Muscle of back (tissue), 11 donors: Measurements from ENCODE around the gene ENTREP3. TPM values are rescaled to one million over a fixed set of nuclear protein-coding genes. Genes with fewer than 3 reads are reported as not detected.

Experiments
- DNase-seq, 3 donors: peaks; one replicate each; pipeline versions ENCODE4 v3.0.0 to v3.0.0-alpha.2; 2013
- polyA plus RNA-seq, 10 donors: library from polyadenylated mRNA; unstranded; fragments of 120-200 nt; gene quantifications; one replicate each; pipeline ENCODE4 v1.2.1, GENCODE V29; 2013; ENCODE audit not compliant: insufficient read length in 10 of 10

The ENTREP3 gene
- polyA plus RNA-seq, 10 donors: 11.7 to 18.1 (median 15.3) TPM

- DNase-seq: no peak
Measured at GRCh38 chr1:155205035-155205434, 50.2 kb downstream of the ENTREP3 start.

GRCh38 chr1:155202731-155203515 is 52.4 kb downstream of the ENTREP3 start:
- no peak for DNase-seq

- DNase-seq: no peak
Measured at GRCh38 chr1:155202198-155202597, 53.1 kb downstream of the ENTREP3 start.

- no peak for DNase-seq
Measured at GRCh38 chr1:155200920-155201319, 54.4 kb downstream of the ENTREP3 start.

GRCh38 chr1:155199792-155200191 is 55.5 kb downstream of the ENTREP3 start:
- DNase-seq: no peak

- DNase-seq: no peak
Measured at GRCh38 chr1:155198547-155198906, 56.8 kb downstream of the ENTREP3 start.

- no peak for DNase-seq
Measured at GRCh38 chr1:155197901-155198546, 57.3 kb downstream of the ENTREP3 start.

Other genes starting within 250 kb of the ENTREP3 start
- gene DCST2, start 221.7 kb downstream of the ENTREP3 start, polyA plus RNA-seq: 1 to 10 TPM in 3 of 10 donors, under 1 TPM in 7; 0.40 to 1.9 (median 0.85) TPM
- gene DCST1, start 221.7 kb downstream of the ENTREP3 start, polyA plus RNA-seq: under 1 TPM; 0.09 to 0.58 (median 0.17) TPM
- 10 to 100 TPM; 50.0 to 81.4 (median 59.9) TPM for gene ADAM15, start 204.2 kb downstream of the ENTREP3 start, polyA plus RNA-seq
- gene EFNA4, start 191.7 kb downstream of the ENTREP3 start, polyA plus RNA-seq: 10 to 100 TPM in 1 of 10 donors, 1 to 10 TPM in 9; 5.1 to 10.2 (median 7.0) TPM
- 1 to 10 TPM; 2.1 to 5.3 (median 2.3) TPM for gene EFNA3, start 176.6 kb downstream of the ENTREP3 start, polyA plus RNA-seq
- 10 to 100 TPM; 19.4 to 31.5 (median 22.8) TPM for gene EFNA1, start 127.6 kb downstream of the ENTREP3 start, polyA plus RNA-seq
- 10 to 100 TPM; 18.1 to 21.6 (median 21.1) TPM for gene SLC50A1, start 119.6 kb downstream of the ENTREP3 start, polyA plus RNA-seq
- gene DPM3, start 115.0 kb downstream of the ENTREP3 start, polyA plus RNA-seq: 10 to 100 TPM; 11.9 to 28.7 (median 18.8) TPM
- 100 to 1,000 TPM in 2 of 10 donors, 10 to 100 TPM in 8; 77.1 to 103 (median 93.4) TPM for gene KRTCAP2, start 82.2 kb downstream of the ENTREP3 start, polyA plus RNA-seq
- gene TRIM46, start 81.6 kb downstream of the ENTREP3 start, polyA plus RNA-seq: under 1 TPM; 0.21 to 0.83 (median 0.52) TPM
- gene THBS3, start 47.6 kb downstream of the ENTREP3 start, polyA plus RNA-seq: 10 to 100 TPM; 48.6 to 97.0 (median 68.0) TPM
- 10 to 100 TPM; 16.3 to 26.1 (median 21.6) TPM for gene MTX1, start 46.8 kb downstream of the ENTREP3 start, polyA plus RNA-seq
- gene SCAMP3, start 6.9 kb upstream of the ENTREP3 start, polyA plus RNA-seq: 10 to 100 TPM; 39.1 to 50.0 (median 40.8) TPM
- 10 to 100 TPM; 34.2 to 54.5 (median 41.4) TPM for gene CLK2, start 18.0 kb upstream of the ENTREP3 start, polyA plus RNA-seq
- 1 to 10 TPM; 3.0 to 8.1 (median 4.2) TPM for gene HCN3, start 22.0 kb upstream of the ENTREP3 start, polyA plus RNA-seq
- under 1 TPM in 7 of 10 donors, not detected in 3; 0.08 to 0.36 (median 0.13) TPM for gene PKLR, start 46.0 kb upstream of the ENTREP3 start, polyA plus RNA-seq
- 100 to 1,000 TPM in 8 of 10 donors, 10 to 100 TPM in 2; 88.5 to 139 (median 110) TPM for gene FDPS, start 53.4 kb upstream of the ENTREP3 start, polyA plus RNA-seq
- 10 to 100 TPM; 20.5 to 30.4 (median 26.7) TPM for gene RUSC1, start 65.4 kb upstream of the ENTREP3 start, polyA plus RNA-seq